Erythroblast (primary cell): Measurements from ENCODE around the gene IFT88.

Source experiments
- GATA1 ChIP-seq: IDR thresholded peaks from 2 replicates; pipeline ENCODE4 v1.6.1; 2011; ENCODE audit warnings: low read depth, mild to moderate bottlenecking, control low read depth, low read length, moderate library complexity
- POLR2A ChIP-seq: IDR thresholded peaks from 2 replicates; pipeline ENCODE4 v1.6.1; 2011; ENCODE audit warnings: mild to moderate bottlenecking, low read length

GRCh38 chr13:20521364-20522115 lies 45.4 kb upstream of the IFT88 start:
- TF ChIP-seq POLR2A (no peak), GATA1 (no peak)
